T follicular helper cell (primary cell): Measurements from ENCODE around the gene SOX6.
"Not testable (repeated sequence)": the region's sequence is repeated elsewhere in the genome, so short reads cannot be mapped to it uniquely, and the experiment has no call there.

ENCODE experiments used
- DNase-seq: peaks from one replicate; pipeline ENCODE4 v3.0.0-alpha.2; 2020; ENCODE audit warnings: low read depth

SOX6 gene

GRCh38 chr11:16093889-16094653 lies 262.3 kb downstream of the SOX6 start:
- DNase-seq, result no peak

GRCh38 chr11:16091862-16092261 lies 264.5 kb downstream of the SOX6 start:
- no peak for DNase-seq

GRCh38 chr11:16089481-16089880 lies 266.9 kb downstream of the SOX6 start:
- DNase-seq, result no peak

GRCh38 chr11:16088774-16089173 lies 267.6 kb downstream of the SOX6 start:
- no peak for DNase-seq

- no peak for DNase-seq
Measured at GRCh38 chr11:16087886-16088285, 268.5 kb downstream of the SOX6 start.

- DNase-seq, result no peak
Measured at GRCh38 chr11:16086229-16086819, 270.0 kb downstream of the SOX6 start.

GRCh38 chr11:16082095-16083055 lies 274.0 kb downstream of the SOX6 start:
- no peak for DNase-seq

- no peak for DNase-seq
Measured at GRCh38 chr11:16081382-16082094, 274.8 kb downstream of the SOX6 start.

- DNase-seq, result no peak
Measured at GRCh38 chr11:16080688-16081381, 275.5 kb downstream of the SOX6 start.

- DNase-seq, result no peak
Measured at GRCh38 chr11:16078936-16079335, 277.4 kb downstream of the SOX6 start.

GRCh38 chr11:16070573-16070972 lies 285.8 kb downstream of the SOX6 start:
- DNase-seq, result no peak

GRCh38 chr11:16067268-16067667 lies 289.1 kb downstream of the SOX6 start:
- DNase-seq, result not testable (repeated sequence)

- no peak for DNase-seq
Measured at GRCh38 chr11:16059332-16059731, 297.0 kb downstream of the SOX6 start.

GRCh38 chr11:16058671-16059070 lies 297.7 kb downstream of the SOX6 start:
- DNase-seq, result no peak

GRCh38 chr11:16052750-16053149 lies 303.6 kb downstream of the SOX6 start:
- DNase-seq, result no peak

GRCh38 chr11:16049611-16050010 lies 306.7 kb downstream of the SOX6 start:
- DNase-seq, result no peak

GRCh38 chr11:16047073-16047472 lies 309.3 kb downstream of the SOX6 start:
- DNase-seq, result no peak

- no peak for DNase-seq
Measured at GRCh38 chr11:16043617-16044016, 312.7 kb downstream of the SOX6 start.

- DNase-seq, result no peak
Measured at GRCh38 chr11:16041207-16041606, 315.1 kb downstream of the SOX6 start.

GRCh38 chr11:16040151-16040550 lies 316.2 kb downstream of the SOX6 start:
- DNase-seq, result no peak

- DNase-seq, result no peak
Measured at GRCh38 chr11:16037179-16037578, 319.2 kb downstream of the SOX6 start.
